GM18907 (cell line): ENCODE measurements around the gene IZUMO1R.
A peak's percentile ranks its signal among the peaks of the same experiment; 100 is the strongest.
"Not testable (repeated sequence)": the region's sequence is repeated elsewhere in the genome, so short reads cannot be mapped to it uniquely, and the experiment has no call there.

Experiments used
- ATAC-seq: cut with Tn5 transposase; IDR thresholded peaks from one replicate; pipeline ENCODE4 v1.9.1; 2021; ENCODE audit warnings: mild to moderate bottlenecking, moderate library complexity; ENCODE audit not compliant: unreplicated experiment

IZUMO1R gene

DNA sequence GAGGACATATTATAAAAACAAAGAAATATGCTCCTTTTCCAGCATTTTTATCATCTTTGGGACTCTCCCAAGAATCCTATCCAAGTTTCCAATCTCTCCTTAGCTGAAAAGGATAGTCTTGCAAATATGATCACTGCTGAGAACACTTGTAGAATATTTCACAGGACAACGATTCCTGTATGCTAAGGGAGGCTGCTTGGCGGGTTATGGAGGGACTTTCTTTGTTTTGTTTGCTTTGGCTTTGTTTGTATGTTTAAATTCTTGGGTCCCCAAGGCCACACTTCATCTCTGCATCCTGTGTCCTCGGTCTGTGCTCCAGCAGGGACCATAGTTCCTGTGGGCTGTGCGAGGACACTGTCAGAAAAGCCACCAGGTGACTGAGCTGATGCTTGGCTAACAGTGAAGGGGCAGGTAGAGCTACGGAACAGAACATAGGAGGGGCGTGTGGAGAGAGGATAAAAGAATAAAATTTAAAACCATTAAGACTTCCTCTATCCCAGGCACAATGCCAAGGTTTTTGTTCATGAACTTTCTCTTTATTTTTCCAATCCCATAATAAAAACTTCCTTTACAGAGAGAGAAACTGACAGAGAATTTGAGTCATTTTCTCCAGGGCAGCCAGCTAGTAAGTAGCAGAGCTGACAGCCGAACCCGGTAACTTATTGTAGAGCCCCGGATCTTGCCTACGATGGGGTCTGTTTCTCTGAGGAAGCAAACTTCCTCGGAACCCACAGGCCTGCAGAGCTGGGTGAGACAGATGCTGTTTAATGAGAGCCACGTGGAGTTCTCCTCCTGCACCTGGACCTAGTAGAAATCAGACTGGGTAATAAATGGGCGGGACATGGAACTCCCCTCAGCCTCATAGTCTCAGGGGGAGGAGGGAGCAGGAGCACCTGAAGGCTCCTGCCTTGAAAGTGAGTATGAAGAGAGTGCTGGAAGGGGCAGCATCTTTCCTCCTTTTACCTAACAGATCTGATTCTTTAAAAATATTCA is at the start of gene IZUMO1R:
Gene IZUMO1R, plus strand, starts transcription at position 615 of the 993 bp plus-strand sequence. CDS start 1,057 bp downstream, outside the sequence.
- no peak for ATAC-seq

DNA sequence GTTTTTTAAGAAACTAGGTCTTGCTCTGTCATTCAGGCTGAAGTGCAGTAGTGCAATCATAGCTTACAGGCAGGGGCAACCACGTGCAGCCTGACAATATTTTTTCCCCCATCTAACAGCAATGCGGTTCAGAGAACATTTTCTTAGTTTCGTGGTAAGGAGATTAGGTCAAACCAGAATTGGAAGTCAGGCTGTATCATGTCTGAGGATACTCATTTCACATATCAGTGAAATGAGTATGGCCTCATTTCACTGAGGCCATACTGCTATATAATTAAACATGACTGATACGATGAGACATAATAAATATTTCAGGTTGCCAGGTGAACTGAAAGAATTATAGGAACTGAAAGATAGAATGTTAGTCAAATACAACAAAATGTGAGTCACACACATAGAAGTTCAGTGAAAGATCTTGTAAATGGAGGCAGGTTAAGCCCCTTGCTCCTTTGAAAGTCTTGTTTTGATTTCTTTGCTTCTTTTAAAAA is 32.5 kb upstream of the IZUMO1R start:
- peak; percentile 88 for ATAC-seq

DNA sequence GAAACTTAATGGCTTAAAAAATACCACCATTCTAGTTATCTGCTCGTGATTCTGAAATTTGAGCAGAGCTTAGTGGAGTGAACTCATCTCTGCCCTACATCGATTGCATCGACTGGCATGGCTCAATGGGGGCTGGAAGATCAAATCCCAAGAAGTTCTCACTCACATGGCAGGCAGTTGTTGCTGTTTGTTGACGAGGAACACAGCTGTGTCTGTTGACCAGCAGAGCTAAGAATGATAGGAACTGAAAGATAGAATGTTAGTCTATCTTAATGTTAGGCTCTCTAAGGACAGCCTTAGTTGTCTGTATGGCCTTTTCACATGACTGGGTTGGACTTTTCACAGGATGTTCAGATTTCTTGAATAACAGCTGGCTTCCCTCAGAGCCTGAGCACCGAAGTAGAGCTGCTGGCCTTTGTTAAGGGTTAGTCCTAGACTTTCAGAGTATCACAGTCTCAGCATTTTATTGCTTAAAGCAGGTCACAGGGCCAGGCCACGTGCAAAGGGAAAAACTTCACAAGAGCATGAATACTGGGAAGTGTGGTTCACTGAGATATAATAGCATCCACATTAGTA is 31.6 kb upstream of the IZUMO1R start:
- ATAC-seq, result no peak

DNA sequence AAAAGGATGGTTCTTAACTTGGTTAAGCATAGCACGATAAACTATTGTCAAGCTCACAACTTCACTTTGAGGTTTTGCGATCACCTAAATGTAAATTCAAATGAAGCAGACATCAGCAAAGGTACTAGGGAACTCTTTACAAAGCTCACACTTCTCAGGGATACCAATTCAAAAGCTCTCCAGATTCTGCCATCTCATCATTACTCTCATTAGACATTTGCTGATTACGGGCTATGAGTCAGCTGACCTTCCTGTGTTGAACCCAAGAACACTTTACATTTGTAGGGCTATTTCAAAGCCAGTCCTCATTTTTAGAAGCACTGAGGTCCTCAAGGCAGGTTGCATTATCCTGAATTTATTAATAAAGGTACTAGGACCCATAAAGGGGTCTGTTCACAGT is 28.4 kb upstream of the IZUMO1R start:
- no peak for ATAC-seq

DNA sequence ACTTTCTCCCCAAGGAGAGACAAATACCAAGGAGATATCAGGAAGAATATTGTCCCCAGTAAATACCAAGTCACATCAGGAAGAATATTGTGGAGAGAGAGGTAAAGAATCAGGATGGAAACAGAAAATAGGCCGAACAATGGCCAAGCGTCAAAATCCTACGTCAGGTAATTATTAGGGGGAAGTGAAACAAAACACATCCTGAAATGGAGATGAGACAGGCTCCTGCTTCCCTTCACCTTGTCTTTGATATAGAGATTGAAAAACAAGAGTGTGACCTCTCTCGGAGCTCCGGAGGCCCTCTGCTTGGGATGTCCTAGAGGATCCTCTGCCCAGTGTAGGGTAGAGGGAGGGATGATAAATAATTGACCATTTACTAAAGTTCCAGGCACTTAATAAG is 27.4 kb upstream of the IZUMO1R start:
- no peak for ATAC-seq

DNA sequence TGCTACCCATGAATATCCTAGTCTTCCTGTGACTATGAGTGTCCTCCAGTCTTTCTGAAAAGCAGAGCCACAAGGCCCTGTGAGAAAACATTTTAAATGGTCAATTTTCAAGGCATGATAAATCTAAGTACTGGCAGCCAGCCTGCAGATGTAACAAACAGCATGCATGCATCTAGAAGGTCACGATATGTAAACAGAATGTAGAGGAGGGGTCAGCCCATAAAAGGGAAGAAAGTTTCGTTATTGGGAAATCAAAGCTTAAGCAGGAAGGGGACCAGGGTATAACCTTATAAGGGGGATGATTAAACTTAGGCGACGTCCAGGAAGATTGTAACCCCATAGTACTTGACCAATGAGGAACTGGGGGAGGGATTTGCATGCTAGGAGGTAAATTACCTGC is 26.2 kb upstream of the IZUMO1R start:
- not testable (repeated sequence) for ATAC-seq

DNA sequence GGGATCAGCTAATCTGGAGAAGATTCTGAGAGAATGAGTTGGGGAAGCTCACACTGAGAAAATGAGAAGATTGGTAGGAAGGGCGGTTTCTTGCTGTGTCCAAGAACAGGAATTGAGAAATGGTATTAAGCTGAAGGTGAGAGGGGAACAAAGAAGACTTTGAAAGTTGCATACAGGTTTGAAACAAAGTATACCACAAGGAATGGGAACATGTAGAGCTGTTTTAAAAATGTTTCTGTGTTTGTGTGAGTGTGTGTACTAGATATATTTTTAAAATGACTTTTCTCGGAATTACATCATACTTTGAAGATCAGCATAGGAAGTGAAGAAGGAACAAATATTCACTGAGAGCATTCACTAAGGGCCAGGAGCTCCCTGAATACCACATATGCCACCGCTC is 24.4 kb upstream of the IZUMO1R start:
- no peak for ATAC-seq

DNA sequence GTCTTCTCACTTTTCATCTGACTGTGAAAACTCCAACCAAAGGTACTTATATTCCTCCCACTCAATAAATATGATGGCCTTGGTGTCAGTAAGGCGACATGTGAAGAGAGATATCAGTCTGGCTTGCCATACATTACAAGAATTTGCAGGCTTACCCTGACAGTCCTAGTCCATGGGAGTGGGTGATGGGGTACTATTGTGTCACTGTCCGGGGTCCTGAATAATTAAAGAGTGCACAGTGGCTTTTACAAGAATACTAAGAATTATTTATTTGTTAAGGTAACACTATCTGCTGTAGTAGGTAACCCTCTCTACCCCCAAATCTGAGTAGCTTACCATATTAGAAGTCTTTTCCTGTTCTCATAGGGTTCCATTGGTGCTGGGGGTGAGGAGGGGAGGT is 23.1 kb upstream of the IZUMO1R start:
- no peak for ATAC-seq

DNA sequence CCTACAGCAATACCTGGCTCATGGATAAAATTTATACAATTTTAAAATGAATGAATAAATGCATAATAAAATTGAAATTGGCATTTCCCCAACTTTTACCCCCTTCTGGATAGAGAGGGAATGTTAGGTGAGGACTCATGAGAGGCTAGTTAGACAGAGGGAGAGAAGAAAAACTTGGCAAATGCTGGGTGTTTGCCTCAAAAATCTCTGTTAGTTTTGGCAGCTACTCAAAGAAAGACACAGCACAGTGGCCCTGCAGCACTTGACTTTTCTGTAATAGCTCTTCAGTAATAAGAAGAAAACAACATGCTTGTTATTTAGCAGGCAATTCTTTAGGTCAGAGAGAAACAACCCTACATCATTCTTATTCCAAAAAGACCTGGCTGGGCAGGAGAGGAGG is 20.7 kb upstream of the IZUMO1R start:
- no peak for ATAC-seq

DNA sequence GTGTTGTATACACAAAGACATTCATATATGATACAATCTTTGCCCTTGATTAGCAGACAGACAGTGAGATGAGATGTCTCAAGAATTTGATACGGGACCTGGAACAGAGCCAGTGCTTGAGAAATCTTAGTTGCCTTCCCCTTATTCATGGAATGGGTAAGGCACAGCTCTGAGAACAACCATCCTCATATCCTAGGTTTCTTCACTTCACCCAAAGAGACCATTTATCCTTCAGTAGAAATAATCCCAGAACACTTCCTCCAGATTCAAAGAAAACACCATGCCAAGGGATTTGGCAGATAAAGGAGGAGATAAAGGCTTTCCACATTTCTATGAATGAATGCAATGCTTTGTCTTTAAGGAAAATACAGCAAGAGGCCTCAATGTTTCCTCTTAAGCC is 8.8 kb upstream of the IZUMO1R start:
- ATAC-seq, result no peak

DNA sequence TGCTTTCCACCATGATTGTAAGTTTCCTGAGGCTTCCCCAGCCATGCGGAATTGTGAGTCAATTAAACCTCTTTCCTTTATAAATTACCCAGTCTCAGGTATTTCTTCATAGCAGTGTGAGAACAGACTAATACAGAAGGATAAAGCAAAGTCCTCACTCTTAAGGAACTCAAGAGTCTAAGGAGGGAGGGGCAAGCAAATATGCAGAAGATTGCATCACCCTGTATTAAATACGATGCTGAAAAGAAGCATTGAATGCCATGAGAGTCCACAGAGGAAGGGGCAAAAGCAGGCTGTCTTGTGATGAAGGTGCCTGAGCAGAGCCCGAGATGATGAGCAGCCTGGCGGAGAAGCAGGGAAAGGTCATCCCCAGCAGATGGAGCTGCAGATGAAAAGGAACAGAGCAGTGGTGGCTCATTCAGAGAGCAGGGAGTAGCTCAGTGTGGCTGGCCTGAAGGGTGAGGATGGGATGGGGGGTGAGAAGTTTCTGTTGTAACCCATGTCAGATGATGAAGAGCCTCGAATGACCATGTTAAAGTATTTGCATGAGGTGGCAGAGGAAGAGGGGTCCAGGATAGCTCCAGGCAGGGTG is 6.3 kb upstream of the IZUMO1R start:
- no peak for ATAC-seq

DNA sequence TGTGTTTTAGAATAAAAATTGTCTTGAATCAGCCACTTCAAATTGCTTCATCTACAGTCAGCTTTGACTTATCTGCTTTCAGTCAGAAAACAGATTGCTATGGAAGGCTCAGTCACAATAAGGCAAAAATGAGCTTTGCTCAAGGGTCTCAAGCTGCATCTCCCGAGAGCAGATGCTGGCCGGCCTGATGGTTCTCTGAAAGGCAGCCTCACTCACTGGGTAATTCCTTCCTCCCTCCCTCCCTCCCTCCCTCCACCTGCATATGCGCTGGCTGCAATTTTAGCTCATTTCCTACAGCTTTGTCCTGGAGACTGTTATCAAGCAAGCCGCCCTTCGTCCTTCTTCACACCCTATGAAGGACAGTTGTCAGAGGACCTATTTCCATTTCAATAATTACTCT is 1.6 kb upstream of the IZUMO1R start:
- no peak for ATAC-seq

DNA sequence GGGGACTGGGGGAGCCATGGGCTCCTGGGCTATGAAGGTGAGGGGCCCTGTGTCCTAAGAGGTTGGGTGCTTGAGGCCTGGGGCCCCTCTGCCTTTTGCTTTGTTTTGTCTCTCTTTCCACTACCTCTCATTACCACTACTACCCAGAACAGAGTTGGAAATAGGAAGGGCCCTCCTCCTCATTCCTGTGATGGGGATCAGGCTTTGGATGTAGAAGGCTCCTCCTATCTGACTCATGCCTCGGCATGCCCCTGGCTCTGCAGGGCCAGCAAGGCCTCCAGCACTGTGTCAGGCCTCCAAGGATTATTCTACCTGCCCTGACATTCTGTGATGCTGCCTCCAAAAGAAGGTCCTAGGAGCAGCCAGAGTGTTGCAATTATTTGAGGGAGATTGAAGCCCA is 766 bp downstream of the IZUMO1R start:
- ATAC-seq, result no peak

DNA sequence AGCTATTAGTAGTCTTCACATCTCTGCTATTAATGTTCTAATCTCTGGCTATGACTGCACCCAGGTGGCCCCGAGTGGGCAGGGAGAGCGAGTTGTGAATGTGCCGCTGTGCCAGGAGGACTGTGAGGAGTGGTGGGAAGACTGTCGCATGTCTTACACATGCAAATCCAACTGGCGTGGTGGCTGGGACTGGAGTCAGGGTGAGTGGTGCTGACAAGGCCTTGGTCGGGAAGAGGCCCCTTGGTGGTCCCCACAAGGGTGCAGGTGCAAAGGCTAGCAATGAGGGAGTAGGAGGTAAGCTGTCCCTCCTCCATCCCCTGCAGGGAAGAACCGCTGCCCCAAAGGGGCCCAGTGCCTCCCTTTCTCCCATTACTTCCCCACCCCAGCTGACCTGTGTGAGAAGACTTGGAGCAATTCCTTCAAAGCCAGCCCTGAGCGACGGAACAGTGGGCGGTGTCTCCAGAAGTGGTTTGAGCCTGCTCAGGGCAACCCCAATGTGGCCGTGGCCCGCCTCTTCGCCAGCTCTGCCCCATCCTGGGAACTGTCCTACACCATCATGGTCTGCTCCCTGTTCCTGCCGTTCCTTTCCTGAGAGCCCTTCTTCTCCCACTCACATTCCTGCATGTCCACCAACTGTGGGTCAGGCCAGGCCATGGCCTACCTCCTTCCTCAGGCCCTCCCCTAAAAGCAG is 2.9 kb downstream of the IZUMO1R start:
- ATAC-seq, result no peak

DNA sequence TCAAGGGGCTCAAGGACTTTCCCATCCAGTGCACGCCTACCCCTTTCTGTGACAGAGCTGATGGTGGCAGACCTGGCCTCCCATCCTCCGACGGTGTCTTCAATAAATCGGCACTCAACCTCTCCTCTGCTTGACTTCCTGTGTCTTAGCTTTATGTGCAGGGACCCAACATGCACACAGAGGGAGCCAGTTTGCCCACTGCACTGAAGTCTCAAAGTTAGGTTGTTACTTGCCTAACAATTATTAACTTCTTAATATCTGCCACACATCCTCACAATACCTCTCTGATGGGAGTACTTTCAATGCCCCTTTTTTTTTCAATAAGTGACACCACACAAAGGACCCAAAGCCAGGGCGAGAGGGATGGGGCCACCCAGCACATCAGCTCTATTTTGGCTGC is 3.6 kb downstream of the IZUMO1R start:
- peak; percentile 49 for ATAC-seq

DNA sequence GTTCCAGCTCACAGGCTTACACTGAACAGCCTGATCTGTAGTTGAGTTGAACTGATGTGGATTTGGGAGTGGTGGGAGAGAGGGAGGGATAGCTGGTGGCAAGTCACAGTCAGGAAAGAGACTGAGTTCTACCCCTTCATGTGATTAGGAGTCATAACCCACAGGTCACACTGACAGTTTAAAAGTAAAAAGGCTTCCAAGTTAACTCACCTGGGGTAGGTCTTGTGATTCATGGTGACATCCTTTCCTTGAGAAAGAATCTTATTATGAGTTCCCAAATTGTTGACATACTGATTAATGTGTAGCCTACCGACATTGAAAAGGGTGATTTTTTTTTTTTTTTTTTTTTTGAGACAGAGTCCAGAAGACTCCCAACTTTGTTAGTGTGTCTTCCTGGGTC is 5.4 kb downstream of the IZUMO1R start:
- ATAC-seq, result no peak

DNA sequence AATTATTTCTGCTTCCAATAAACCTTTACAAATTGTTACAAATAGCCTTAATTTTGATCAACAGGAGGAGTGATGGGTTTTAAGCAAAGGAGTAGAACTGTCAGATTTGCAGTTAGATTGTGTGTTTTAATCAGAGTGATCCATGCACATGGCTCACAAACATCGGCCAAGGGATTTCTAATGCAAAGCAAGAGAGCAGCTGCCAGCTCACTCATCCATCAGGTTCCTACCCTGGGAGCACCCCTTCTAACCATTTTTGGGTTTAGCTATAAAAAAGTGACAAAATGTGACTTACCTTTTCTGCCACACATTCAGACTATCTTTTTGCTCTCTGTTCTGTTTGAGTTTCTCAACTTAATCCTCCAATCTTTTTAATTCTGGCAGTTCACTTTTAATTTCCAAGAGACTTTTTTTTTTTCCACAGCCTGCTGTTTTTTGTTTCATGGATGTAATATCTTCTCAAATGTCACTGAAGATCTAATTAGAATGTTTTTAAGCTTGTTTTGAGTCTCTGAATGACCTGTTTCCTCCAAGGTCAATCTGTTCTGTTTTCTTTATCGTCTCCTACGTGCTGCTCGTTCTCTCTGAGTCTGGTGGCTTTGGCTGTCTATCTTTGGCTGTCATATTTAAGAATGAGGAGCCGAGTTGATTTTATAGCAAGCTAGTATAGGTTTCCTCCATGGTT is 6.0 kb downstream of the IZUMO1R start:
- no peak for ATAC-seq

DNA sequence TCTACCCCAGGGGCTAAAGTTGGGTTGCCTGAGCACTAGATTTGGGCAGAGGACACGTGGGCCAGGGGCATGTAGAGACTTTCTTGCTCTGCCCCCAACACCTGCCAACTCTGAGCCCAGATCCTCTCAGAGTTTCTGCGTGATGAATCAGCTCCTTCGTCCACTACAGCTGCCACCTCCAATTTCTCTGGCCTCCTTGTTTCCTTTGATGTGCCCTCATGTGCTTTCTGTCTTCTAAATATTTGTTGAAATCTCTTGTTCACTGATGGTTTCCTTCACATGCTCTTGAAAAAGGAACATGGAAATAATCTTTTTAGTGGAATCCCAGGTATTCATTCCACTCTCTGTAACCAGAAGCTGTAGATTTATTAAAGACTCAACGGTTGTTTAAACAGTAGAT is 8.0 kb downstream of the IZUMO1R start:
- no peak for ATAC-seq

DNA sequence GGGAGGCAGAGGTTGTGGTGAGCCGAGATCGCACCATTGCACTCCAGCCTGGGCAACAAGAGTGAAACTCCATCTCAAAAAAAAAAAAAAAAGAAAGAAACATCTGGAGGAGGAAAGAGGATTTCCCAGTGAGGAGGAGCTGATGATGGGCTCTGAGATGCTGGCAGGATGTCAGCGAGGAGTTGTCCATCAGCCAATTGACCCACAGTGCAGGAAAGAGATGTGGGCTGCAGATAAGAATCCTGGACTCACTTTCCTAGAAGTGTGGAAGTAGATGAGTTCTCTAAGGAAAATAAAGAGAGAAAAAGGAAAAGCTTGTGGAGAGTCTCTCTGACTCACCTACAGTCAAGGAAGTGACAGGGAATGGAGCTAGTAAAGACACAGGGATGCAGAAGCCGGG is 9.7 kb downstream of the IZUMO1R start:
- ATAC-seq, result no peak

DNA sequence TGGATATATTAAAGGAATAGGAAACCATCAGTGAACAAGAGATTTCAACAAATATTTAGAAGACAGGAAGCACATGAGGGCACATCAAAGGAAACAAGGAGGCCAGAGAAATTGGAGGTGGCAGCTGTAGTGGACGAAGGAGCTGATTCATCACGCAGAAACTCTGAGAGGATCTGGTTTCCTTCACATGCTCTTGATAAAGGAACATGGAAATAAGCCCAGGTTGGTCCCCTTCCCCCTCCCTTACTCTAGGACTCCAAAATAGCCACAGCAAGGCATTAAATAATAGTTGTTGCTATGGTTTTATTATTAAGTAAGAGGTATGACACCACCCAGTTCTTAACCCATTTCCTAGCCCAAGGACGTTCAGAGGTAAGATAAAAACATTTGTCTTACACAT is 11.3 kb downstream of the IZUMO1R start:
- ATAC-seq, result no peak

DNA sequence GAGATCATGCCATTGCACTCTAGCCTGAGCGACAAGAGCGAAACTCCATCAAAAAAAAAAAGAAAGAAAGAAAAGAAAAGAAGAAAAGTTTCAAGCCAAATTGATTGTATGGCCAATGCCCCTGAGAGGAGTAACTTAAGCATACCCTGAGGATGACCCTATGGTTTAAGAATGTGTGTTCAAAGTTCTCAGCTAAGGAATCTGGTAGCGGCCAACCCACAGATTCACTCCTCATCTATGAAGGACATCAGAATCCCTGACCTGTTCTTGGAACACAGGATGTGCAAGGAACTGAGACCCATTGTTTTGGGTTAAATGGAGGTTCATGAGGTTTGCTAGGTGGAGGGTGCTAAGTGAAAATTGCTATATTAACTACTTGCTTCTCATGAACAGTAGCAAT is 18.1 kb downstream of the IZUMO1R start:
- ATAC-seq, result no peak
